Fibroblast of lung (primary cell): ENCODE data around the gene BTBD2. TPM values are rescaled to one million over a fixed set of nuclear protein-coding genes. Genes with fewer than 3 reads are reported as not detected.

Source experiments
- DNase-seq, 2 donors: peaks; one replicate each; pipeline versions ENCODE4 v3.0.0 to v3.0.0-alpha.2; 2010; ENCODE audit warnings: low read depth in 2 of 2
- H2AFZ ChIP-seq: 2 replicates; pipeline ENCODE4 v1.5.1; 2012; ENCODE audit warnings: low read length, control low read depth, inconsistent platforms
- H3K27ac ChIP-seq: 2 replicates; pipeline ENCODE4 v1.5.1; 2011; ENCODE audit warnings: low read length, control low read depth; ENCODE audit not compliant: insufficient read depth
- H3K27me3 ChIP-seq: 2 replicates; pipeline ENCODE4 v1.5.1; 2011; ENCODE audit warnings: mild to moderate bottlenecking, low read length; ENCODE audit not compliant: control insufficient read depth, insufficient read depth
- H3K36me3 ChIP-seq: 2 replicates; pipeline ENCODE4 v1.5.1; 2011; ENCODE audit warnings: low read length; ENCODE audit not compliant: control insufficient read depth, insufficient read depth
- H3K4me1 ChIP-seq: 2 replicates; pipeline ENCODE4 v1.5.1; 2011; ENCODE audit warnings: low read length; ENCODE audit not compliant: control insufficient read depth, insufficient read depth; ENCODE audit errors: extremely low read depth
- H3K4me2 ChIP-seq: 2 replicates; pipeline ENCODE4 v1.5.1; 2011; ENCODE audit warnings: low read length, control low read depth; ENCODE audit not compliant: insufficient read depth; ENCODE audit errors: extremely low read depth
- H3K4me3 ChIP-seq, 4 experiments: fragments of 200-600 bp in 1 of 4; sonication (generic) in 1 of 4; replicated peaks in 1 of 4; 2 replicates each; pipeline ENCODE4 v1.5.1; 2011 to 2016; ENCODE audit warnings: low read length in 4 of 4, low read depth in 3 of 4, mild to moderate bottlenecking in 3 of 4, control low read depth in 2 of 4, inconsistent platforms in 1 of 4, mixed read lengths in 1 of 4; ENCODE audit not compliant: insufficient read depth in 1 of 4; ENCODE audit errors: control extremely low read depth in 1 of 4
- H3K79me2 ChIP-seq: 2 replicates; pipeline ENCODE4 v1.5.1; 2012; ENCODE audit warnings: mild to moderate bottlenecking, low read length, inconsistent platforms; ENCODE audit not compliant: control insufficient read depth, insufficient read depth
- H3K9ac ChIP-seq: 2 replicates; pipeline ENCODE4 v1.5.1; 2011; ENCODE audit warnings: mild to moderate bottlenecking, low read length, control low read depth; ENCODE audit not compliant: insufficient read depth
- H3K9me3 ChIP-seq: 2 replicates; pipeline ENCODE4 v1.5.1; 2012; ENCODE audit warnings: low read depth, low read length; ENCODE audit not compliant: control insufficient read depth, insufficient read depth
- H4K20me1 ChIP-seq: 2 replicates; pipeline ENCODE4 v1.5.1; 2011; ENCODE audit warnings: low read length; ENCODE audit not compliant: control insufficient read depth, insufficient read depth; ENCODE audit errors: extremely low read depth
- EZH2 ChIP-seq: IDR thresholded peaks from 2 replicates; pipeline ENCODE4 v1.5.1; 2012; ENCODE audit warnings: low read length, control low read depth, mild to moderate bottlenecking; ENCODE audit errors: missing control alignments
- polyA plus RNA-seq, 2 donors: library from polyadenylated mRNA; depleted of rRNA in 1 of 2; stranded (reverse) in 1 of 2; unstranded in 1 of 2; fragments of >200 nt; gene quantifications; 2 replicates each; pipeline ENCODE4 v1.2.1, GENCODE V29; 2011 to 2012; ENCODE audit warnings: missing spikeins in 1 of 2
- total RNA-seq: library from RNA; depleted of rRNA; stranded (reverse); fragments of >200 nt; gene quantifications from 2 replicates; pipeline ENCODE4 v1.2.1, GENCODE V29; 2014
- TF ChIP-seq, protein P1 (sequence below), 2 donors: IDR thresholded peaks in 1 of 2; conservative IDR thresholded peaks in 1 of 2; 1 replicate in 1 of 2; 2 replicates in 1 of 2; pipeline ENCODE4 v1.5.1; 2011 to 2012; ENCODE audit warnings: low read length in 2 of 2, control low read depth in 1 of 2, inconsistent platforms in 1 of 2, low read depth in 1 of 2, mild to moderate bottlenecking in 1 of 2

Gene BTBD2
- total and polyA plus RNA-seq, 2 donors (not counting 1 experiment from before 2014, with no cell fraction given), result 14.0 to 70.2 TPM

- H2AFZ ChIP-seq, result no peak overlapping the region
- peaks cover 5% of the 10 kb centered on the region for H3K79me2 ChIP-seq
- no peaks in the 10 kb centered on the region for H3K9me3 ChIP-seq
- no peaks in the 10 kb centered on the region for H4K20me1 ChIP-seq
- peaks cover 22% of the 10 kb centered on the region for H3K36me3 ChIP-seq
- no peak overlapping the region for H3K27ac ChIP-seq
- no peak for TF ChIP-seq EZH2
- TF ChIP-seq, protein P1, sequence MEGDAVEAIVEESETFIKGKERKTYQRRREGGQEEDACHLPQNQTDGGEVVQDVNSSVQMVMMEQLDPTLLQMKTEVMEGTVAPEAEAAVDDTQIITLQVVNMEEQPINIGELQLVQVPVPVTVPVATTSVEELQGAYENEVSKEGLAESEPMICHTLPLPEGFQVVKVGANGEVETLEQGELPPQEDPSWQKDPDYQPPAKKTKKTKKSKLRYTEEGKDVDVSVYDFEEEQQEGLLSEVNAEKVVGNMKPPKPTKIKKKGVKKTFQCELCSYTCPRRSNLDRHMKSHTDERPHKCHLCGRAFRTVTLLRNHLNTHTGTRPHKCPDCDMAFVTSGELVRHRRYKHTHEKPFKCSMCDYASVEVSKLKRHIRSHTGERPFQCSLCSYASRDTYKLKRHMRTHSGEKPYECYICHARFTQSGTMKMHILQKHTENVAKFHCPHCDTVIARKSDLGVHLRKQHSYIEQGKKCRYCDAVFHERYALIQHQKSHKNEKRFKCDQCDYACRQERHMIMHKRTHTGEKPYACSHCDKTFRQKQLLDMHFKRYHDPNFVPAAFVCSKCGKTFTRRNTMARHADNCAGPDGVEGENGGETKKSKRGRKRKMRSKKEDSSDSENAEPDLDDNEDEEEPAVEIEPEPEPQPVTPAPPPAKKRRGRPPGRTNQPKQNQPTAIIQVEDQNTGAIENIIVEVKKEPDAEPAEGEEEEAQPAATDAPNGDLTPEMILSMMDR (conservative IDR thresholded peaks at IDR 0.05 in 1 of 2, IDR thresholded peaks at IDR 0.05 in 1 of 2; ENCODE audit: low read depth in 1 of 2, low read length in 2 of 2), result no peak
- no peaks in the 10 kb centered on the region for H3K27me3 ChIP-seq
- no peak overlapping the region for H3K4me2 ChIP-seq
- no peak for DNase-seq
- H3K4me1 ChIP-seq, result no peaks in the 10 kb centered on the region
- H3K9ac ChIP-seq, result no peak overlapping the region
- no peak overlapping the region for H3K4me3 ChIP-seq
Observed at GRCh38 chr19:1980809-1981181, 34.7 kb downstream of the BTBD2 start.

DNA sequence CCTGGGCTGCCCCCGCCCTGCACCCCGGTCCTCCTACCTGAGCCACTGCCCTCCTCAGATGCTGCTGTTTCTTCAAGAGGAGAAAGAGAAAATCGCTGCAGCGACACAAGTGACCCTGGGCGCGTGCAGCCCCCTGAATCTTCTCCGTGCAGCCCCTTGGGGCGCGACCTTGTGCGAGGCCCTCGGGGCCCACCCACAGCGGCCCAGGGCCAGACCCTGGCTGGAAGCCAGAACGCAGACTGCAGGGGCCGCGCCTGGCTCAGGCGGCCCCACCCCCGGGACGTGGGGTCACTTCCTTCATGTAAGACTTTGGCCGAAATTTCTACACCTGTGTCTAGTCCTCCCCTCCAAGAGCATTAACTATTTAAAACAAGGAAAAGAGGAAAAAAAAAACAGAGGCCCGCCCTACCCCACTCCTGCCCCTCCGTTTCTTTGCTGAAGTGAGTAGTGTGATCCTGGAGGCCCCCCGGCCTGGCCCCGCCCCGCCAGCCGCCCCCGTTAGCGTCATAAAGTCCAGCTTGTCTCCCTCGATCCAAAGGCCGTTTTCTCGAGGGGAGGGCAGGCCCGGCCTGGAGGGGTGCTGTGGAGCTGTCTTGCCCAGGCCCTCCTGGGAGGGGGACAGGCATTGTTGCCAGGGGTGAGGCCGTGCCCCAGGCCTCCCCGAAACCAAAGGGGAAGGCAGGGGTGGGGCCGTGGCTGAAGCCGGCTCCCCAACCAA lies 35.3 kb downstream of the BTBD2 start:
- no peak for DNase-seq
- H3K9me3 ChIP-seq, result no peaks in the 10 kb centered on the region
- no peaks in the 10 kb centered on the region for H4K20me1 ChIP-seq
- H3K36me3 ChIP-seq, result peaks cover 20% of the 10 kb centered on the region
- H3K27me3 ChIP-seq, result no peaks in the 10 kb centered on the region
- no peak overlapping the region for H3K4me2 ChIP-seq
- peaks cover 2% of the 10 kb centered on the region for H3K4me1 ChIP-seq
- H3K4me3 ChIP-seq, result no peak overlapping the region
- H3K9ac ChIP-seq, result no peak overlapping the region
- no peak overlapping the region for H2AFZ ChIP-seq
- no peak overlapping the region for H3K27ac ChIP-seq
- TF ChIP-seq, protein P1 (conservative IDR thresholded peaks at IDR 0.05 in 1 of 2, IDR thresholded peaks at IDR 0.05 in 1 of 2; ENCODE audit: low read depth in 1 of 2, low read length in 2 of 2), result no peak
- no peak for TF ChIP-seq EZH2
- H3K79me2 ChIP-seq, result peaks cover 5% of the 10 kb centered on the region

- H3K36me3 ChIP-seq, result peaks cover 20% of the 10 kb centered on the region
- H3K9ac ChIP-seq, result no peak overlapping the region
- no peak overlapping the region for H3K27ac ChIP-seq
Observed at GRCh38 chr19:1979642-1980041, 35.9 kb downstream of the BTBD2 start.

More at GRCh38 chr19:1979642-1980041, 35.9 kb downstream of the BTBD2 start:
- Histone ChIP-seq H3K79me2 (peaks cover 5% of the 10 kb centered on the region), H3K9me3 (no peaks in the 10 kb centered on the region), H3K4me3 (no peak overlapping the region), H4K20me1 (no peaks in the 10 kb centered on the region), H3K4me2 (no peak overlapping the region), H3K27me3 (no peaks in the 10 kb centered on the region), H3K4me1 (peaks cover 2% of the 10 kb centered on the region), H2AFZ (no peak overlapping the region)
- DNase-seq, result no peak
- TF ChIP-seq, protein P1 (conservative IDR thresholded peaks at IDR 0.05 in 1 of 2, IDR thresholded peaks at IDR 0.05 in 1 of 2; ENCODE audit: low read depth in 1 of 2, low read length in 2 of 2), result no peak
- no peak for TF ChIP-seq EZH2
